Testis (tissue), 3 donors: Measurements from ENCODE around the gene PRSS16. TPM values are rescaled to one million over a fixed set of nuclear protein-coding genes. Genes with fewer than 3 reads are reported as not detected.
A peak's percentile ranks its signal among the peaks of the same experiment; 100 is the strongest.

Experiments
- DNase-seq: peaks from one replicate; pipeline ENCODE4 v3.0.0-alpha.2; 2019
- H3K27ac ChIP-seq, 2 donors: fragments of 200-600 bp; sonication (generic); one replicate each; pipeline ENCODE4 v1.5.1; 2019
- H3K27me3 ChIP-seq: fragments of 200-600 bp; sonication (generic); one replicate; pipeline ENCODE4 v1.5.1; 2019
- H3K36me3 ChIP-seq: fragments of 200-600 bp; sonication (generic); one replicate; pipeline ENCODE4 v1.5.1; 2017; ENCODE audit warnings: low read depth; ENCODE audit errors: missing control alignments
- H3K4me1 ChIP-seq: fragments of 200-600 bp; sonication (generic); one replicate; pipeline ENCODE4 v1.5.1; 2019
- H3K4me3 ChIP-seq, 2 donors: fragments of 200-600 bp; sonication (generic); one replicate each; pipeline ENCODE4 v1.5.1; 2017 to 2019
- H3K9me3 ChIP-seq: fragments of 200-600 bp; sonication (generic); one replicate; pipeline ENCODE4 v1.5.1; 2017
- CTCF ChIP-seq, 3 experiments: fragments of 450-650 bp in 2 of 3; fragments of 200-600 bp in 1 of 3; sonication (generic) in 1 of 3; IDR thresholded peaks; one replicate each; pipeline ENCODE4 v1.5.1; 2016 to 2019; ENCODE audit warnings: antibody characterized with exemption in 3 of 3, mild to moderate bottlenecking in 2 of 3, moderate library complexity in 1 of 3
- POLR2A ChIP-seq: fragments of 450-650 bp; IDR thresholded peaks from one replicate; pipeline ENCODE4 v1.6.1; 2017; ENCODE audit warnings: antibody characterized with exemption, mild to moderate bottlenecking, moderate library complexity
- WGBS, 2 donors: methylation state at CpG; one replicate each; pipeline ENCODE4 v1.1.5; 2018; 5-methylcytosine and 5-hydroxymethylcytosine counted together
- intact Hi-C: fragments of 100-400 bp; cut with DNase I; formaldehyde crosslinking; loops from one replicate; pipeline ENCODE4 v1.15.1; 2023; ENCODE audit warnings: low total_unique reads
- polyA plus RNA-seq: library from polyadenylated mRNA; stranded (reverse); fragments of 350-450 nt; fragmentation: Illumina TruSeq; extraction: RNeasy Lipid Tissue Mini Kit (QIAGEN cat#74804); gene quantifications from one replicate; pipeline ENCODE4 v1.2.3, GENCODE V29; 2014; ENCODE audit warnings: low read depth, low replicate concordance; ENCODE audit not compliant: insufficient read depth
- total RNA-seq, 2 donors: library from RNA; depleted of rRNA; stranded (reverse); fragments of >200 nt; gene quantifications; one replicate each; pipeline ENCODE4 v1.2.3, GENCODE V29; 2016

PRSS16 gene
- total and polyA plus RNA-seq, 3 donors from 2014 or later: 4.5 to 8.6 (median 7.9) TPM

DNA sequence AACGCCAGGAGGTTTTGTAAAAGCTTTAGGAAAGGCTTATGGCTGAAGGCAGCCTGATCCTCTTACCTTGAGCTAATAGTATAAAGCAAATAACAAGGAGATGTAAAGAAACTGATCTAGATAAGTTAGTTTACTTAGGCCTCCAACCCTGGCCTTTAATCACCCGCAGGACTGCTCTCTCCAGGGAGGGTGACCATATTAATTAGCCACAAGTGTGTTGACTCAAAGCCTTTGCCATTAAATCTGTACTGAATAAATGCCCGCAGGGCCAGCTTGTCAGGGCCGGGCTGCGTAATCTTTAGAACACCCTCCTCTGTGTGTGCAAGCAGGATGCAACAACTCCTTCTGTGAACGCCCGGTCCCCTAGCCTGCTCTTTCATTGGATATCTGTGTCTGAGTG lies 6.1 kb upstream of the PRSS16 start:
- Histone ChIP-seq H3K4me3 (no peak overlapping the region), H3K4me1 (no peaks in the 10 kb centered on the region), H3K9me3 (no peaks in the 10 kb centered on the region), H3K36me3 (no peaks in the 10 kb centered on the region), H3K27me3 (no peaks in the 10 kb centered on the region), H3K27ac (no peak overlapping the region)
- 41 to 63% methylated on average over 7 of the region's 7 CpGs for WGBS, 2 donors
- TF ChIP-seq CTCF (IDR thresholded peaks at IDR 0.05) (no peak), POLR2A (no peak)
- DNase-seq: no peak
- intact Hi-C loops: no loop called here

DNA sequence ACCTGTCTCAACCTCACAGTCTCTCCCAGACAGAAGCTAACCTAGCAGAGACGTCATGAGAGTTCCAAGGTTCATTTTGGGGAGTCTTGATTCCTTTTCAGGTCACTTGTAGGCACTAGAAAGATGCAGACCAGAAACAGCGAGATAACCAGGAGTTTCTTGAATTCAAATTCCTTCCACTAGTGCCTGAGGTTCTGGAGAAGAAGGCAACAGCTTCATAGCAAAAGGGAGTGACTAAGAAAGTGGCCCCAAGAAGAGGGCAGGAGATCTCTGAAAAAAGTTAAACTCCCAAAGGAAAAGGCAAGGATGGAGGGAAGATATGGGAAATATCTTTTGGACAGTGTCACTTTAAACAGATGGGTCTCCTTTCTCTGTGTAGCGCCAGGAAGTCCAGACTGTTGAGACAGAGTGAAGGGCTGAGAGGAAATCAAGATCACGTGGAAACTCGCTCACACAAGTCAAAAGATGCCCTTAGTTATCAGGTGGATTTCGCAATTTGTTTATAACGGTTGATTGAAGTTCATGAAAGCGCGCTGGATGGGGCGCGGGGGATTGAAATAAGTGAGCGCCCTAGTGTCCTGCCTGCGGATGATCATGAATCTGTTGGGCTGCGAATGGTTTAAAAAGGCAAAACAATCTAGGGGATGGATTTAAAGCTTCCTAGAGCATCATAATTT lies 4.8 kb upstream of the PRSS16 start:
- intact Hi-C loops: no loop called here
- Histone ChIP-seq H3K9me3 (no peaks in the 10 kb centered on the region), H3K4me1 (no peaks in the 10 kb centered on the region), H3K27ac (no peak overlapping the region), H3K27me3 (no peaks in the 10 kb centered on the region), H3K36me3 (no peaks in the 10 kb centered on the region), H3K4me3 (no peak overlapping the region)
- TF ChIP-seq CTCF (IDR thresholded peaks at IDR 0.05): no peak
- no peak for TF ChIP-seq POLR2A
- no peak for DNase-seq
- WGBS, 2 donors: 45 to 56% methylated on average over 14 of the region's 14 CpGs

GRCh38 chr6:27248783-27249182 lies 1.3 kb downstream of the PRSS16 start:
- H3K36me3 ChIP-seq: no peaks in the 10 kb centered on the region
- no peaks in the 10 kb centered on the region for H3K27me3 ChIP-seq
- H3K4me3 ChIP-seq: no peak overlapping the region
- no peak overlapping the region for H3K27ac ChIP-seq
- TF ChIP-seq CTCF (IDR thresholded peaks at IDR 0.05): no peak
- no peak for TF ChIP-seq POLR2A
- H3K9me3 ChIP-seq: no peaks in the 10 kb centered on the region
- no peaks in the 10 kb centered on the region for H3K4me1 ChIP-seq
- 62 to 71% methylated on average over 3 of the region's 3 CpGs for WGBS, 2 donors
- intact Hi-C loops: no loop called here
- no peak for DNase-seq

DNA sequence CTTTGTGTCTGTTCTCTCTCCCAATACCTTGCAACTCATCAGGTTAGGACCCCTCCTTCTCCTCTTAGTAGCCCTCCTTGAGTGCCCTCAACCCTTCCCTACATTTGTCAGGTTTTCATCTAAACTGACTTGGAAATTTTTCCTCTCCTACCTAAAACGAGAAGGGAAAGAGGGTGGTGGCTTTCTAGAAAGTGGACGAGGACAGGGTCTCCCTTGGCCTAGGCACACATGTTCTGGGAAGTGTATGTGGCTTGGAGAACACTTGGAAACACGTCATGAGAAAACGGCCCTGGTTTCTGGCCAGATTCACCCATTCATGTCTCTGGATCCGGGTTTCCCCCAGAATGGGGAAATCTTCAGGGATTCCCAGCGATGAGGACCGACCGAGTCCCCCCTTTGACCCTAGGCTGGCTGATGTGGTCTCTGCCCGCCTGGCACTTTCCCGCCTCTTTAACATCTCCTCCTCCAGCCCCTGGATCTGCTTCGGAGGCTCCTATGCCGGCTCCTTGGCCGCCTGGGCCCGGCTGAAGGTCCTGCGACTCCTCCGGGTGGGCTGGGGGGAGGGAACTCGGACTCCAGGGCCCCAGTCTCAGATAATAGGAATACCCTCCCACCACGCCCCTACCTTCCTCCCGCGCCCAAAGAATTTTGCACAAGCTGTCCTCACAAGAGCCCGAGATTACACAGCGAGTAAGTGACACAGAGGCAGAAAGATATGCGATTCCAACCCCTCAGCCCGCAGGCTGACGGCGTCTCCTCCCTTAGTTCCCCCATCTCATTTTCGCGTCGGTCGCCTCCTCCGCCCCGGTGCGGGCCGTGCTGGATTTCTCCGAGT lies 3.0 kb downstream of the PRSS16 start:
- Histone ChIP-seq H3K36me3 (no peaks in the 10 kb centered on the region), H3K4me3 (peak overlapping the region; percentile 42 to 69), H3K27ac (no peak overlapping the region), H3K27me3 (no peaks in the 10 kb centered on the region), H3K9me3 (no peaks in the 10 kb centered on the region), H3K4me1 (no peaks in the 10 kb centered on the region)
- TF ChIP-seq POLR2A: no peak
- no peak for TF ChIP-seq CTCF (IDR thresholded peaks at IDR 0.05)
- intact Hi-C loops: no loop called here
- DNase-seq: no peak
- WGBS, 2 donors: 5% methylated on average over 22 to 35 of the region's 35 CpGs
